AG04450 (cell line): ENCODE data around the gene TWNK. TPM values are rescaled to one million over a fixed set of nuclear protein-coding genes. Genes with fewer than 3 reads are reported as not detected.

Experiments
- CTCF ChIA-PET: fragments of 300-600, 350-600 bp; formaldehyde crosslinking; extraction: SDS; loops from one replicate; lab custom pipeline; 2022; ENCODE audit warnings: antibody characterized with exemption, inconsistent platforms; lab: Charles Lee
- POLR2A ChIA-PET: fragments of 350-600 bp; formaldehyde crosslinking; extraction: SDS; loops from one replicate; lab custom pipeline; 2021; ENCODE audit warnings: antibody characterized with exemption, inconsistent platforms; lab: Yijun Ruan, JAX
- DNase-seq: peaks from one replicate; pipeline ENCODE4 v3.0.0-alpha.2; 2011; ENCODE audit warnings: low read depth, low spot score
- H3K27ac ChIP-seq: one replicate; pipeline ENCODE4 v1.5.1; 2012; ENCODE audit warnings: low read depth, low read length, control low read depth
- H3K27me3 ChIP-seq: one replicate; pipeline ENCODE4 v1.6.0; 2012; ENCODE audit warnings: low read length; ENCODE audit not compliant: control insufficient read depth, insufficient read depth
- H3K4me3 ChIP-seq: 2 replicates; pipeline ENCODE4 v1.5.1; 2011; ENCODE audit warnings: mild to moderate bottlenecking, low read depth, low read length, control low read depth
- H3K9me3 ChIP-seq: 2 replicates; pipeline ENCODE4 v1.5.1; 2012; ENCODE audit warnings: low read length; ENCODE audit not compliant: control insufficient read depth, insufficient read depth
- CTCF ChIP-seq: IDR thresholded peaks from 2 replicates; pipeline ENCODE4 v1.5.1; 2011; ENCODE audit warnings: low read depth, low read length, control low read depth, inconsistent platforms
- polyA plus RNA-seq: library from polyadenylated mRNA; depleted of rRNA; stranded (reverse); fragments of >200 nt; gene quantifications from 2 replicates; pipeline ENCODE4 v1.2.3, GENCODE V29; 2011

Gene TWNK
- polyA plus RNA-seq, 1 experiment = 4.3 TPM

GRCh38 chr10:101008823-101009423 is 21.6 kb downstream of the TWNK start:
- no peaks in the 10 kb centered on the region for H3K27me3 ChIP-seq
- DNase-seq = no peak
- no peak for TF ChIP-seq CTCF
- ChIA-PET CTCF (interaction anchor here (1.6 to 1.7 kb wide), 2 partner anchors 9 to 13 kb away, joined by 3 read pairs; partner anchors contain the start of gene LZTS2), POLR2A (interaction anchor here (0.6 to 2.9 kb wide), 2 partner anchors 12 to 34 kb away, joined by 4 to 20 read pairs; no protein-coding TSS in a partner anchor)
- H3K4me3 ChIP-seq = no peak overlapping the region
- no peak overlapping the region for H3K27ac ChIP-seq
- no peaks in the 10 kb centered on the region; the same call in 1 of the 2 replicates for H3K9me3 ChIP-seq

GRCh38 chr10:101010329-101010728 is 23.0 kb downstream of the TWNK start:
- Histone ChIP-seq H3K27me3 (no peaks in the 10 kb centered on the region), H3K9me3 (no peaks in the 10 kb centered on the region; the same call in 1 of the 2 replicates), H3K27ac (no peak overlapping the region), H3K4me3 (no peak overlapping the region)
- ChIA-PET CTCF (interaction anchor here (0.9 to 2.6 kb wide), 3 partner anchors 9 to 13 kb away, joined by 4 to 16 read pairs (median 9); partner anchors contain the start of gene LZTS2), POLR2A (interaction anchor here (1.1 kb wide), 1 partner anchor 11 kb away, joined by 3 read pairs; the partner anchor contains the start of gene LZTS2)
- no peak for TF ChIP-seq CTCF
- no peak for DNase-seq

GRCh38 chr10:101011517-101012423 is 24.4 kb downstream of the TWNK start:
- CTCF ChIA-PET = interaction anchor here (0.7 to 2.6 kb wide), 10 partner anchors 9 to 58 kb away, joined by 3 to 16 read pairs (median 4); partner anchors contain the start of gene LZTS2
- Histone ChIP-seq H3K4me3 (no peak overlapping the region), H3K9me3 (no peaks in the 10 kb centered on the region; the same call in 1 of the 2 replicates), H3K27ac (no peak overlapping the region), H3K27me3 (no peaks in the 10 kb centered on the region)
- TF ChIP-seq CTCF = peak; percentile 60
- no peak for DNase-seq
- POLR2A ChIA-PET = no interaction called here

GRCh38 chr10:101012525-101013364 is 25.4 kb downstream of the TWNK start:
- Histone ChIP-seq H3K27ac (peak overlapping the region; percentile 75), H3K27me3 (no peaks in the 10 kb centered on the region)
- POLR2A ChIA-PET = no interaction called here

More at GRCh38 chr10:101012525-101013364, 25.4 kb downstream of the TWNK start:
- peak; percentile 79 for TF ChIP-seq CTCF
- Histone ChIP-seq H3K4me3 (no peak overlapping the region), H3K9me3 (no peaks in the 10 kb centered on the region; the same call in 1 of the 2 replicates)
- CTCF ChIA-PET = interaction anchor here (0.7 to 2.3 kb wide), 4 partner anchors 10 to 57 kb away, joined by 3 to 16 read pairs (median 6); partner anchors contain the start of gene LZTS2
- peak; percentile 79 for DNase-seq
